Skeletal muscle tissue (tissue), 4 donors: Measurements from ENCODE around the gene PML. TPM values are rescaled to one million over a fixed set of nuclear protein-coding genes. Genes with fewer than 3 reads are reported as not detected.
A peak's percentile ranks its signal among the peaks of the same experiment; 100 is the strongest.

Experiments
- H3K27ac ChIP-seq: one replicate; pipeline ENCODE4 v1.7.0; 2013; ENCODE audit warnings: mild to moderate bottlenecking, low read depth, low read length, inconsistent platforms
- H3K27me3 ChIP-seq, 3 donors: one replicate each; pipeline ENCODE4 v1.7.0; 2013; ENCODE audit warnings: low read length in 3 of 3; ENCODE audit not compliant: control insufficient read depth in 3 of 3, insufficient read depth in 3 of 3
- H3K36me3 ChIP-seq, 3 donors: one replicate each; pipeline ENCODE4 v1.7.0; 2013; ENCODE audit warnings: low read length in 3 of 3; ENCODE audit not compliant: control insufficient read depth in 3 of 3, insufficient read depth in 3 of 3
- H3K4me1 ChIP-seq, 3 donors: one replicate each; pipeline ENCODE4 v1.7.0; 2013; ENCODE audit warnings: low read length in 3 of 3, mild to moderate bottlenecking in 3 of 3; ENCODE audit not compliant: control insufficient read depth in 3 of 3, insufficient read depth in 3 of 3
- H3K4me3 ChIP-seq, 3 donors: one replicate each; pipeline ENCODE4 v1.7.0; 2013; ENCODE audit warnings: low read length in 3 of 3
- H3K9ac ChIP-seq, 3 donors: one replicate each; pipeline ENCODE4 v1.7.0; 2013; ENCODE audit warnings: low read length in 3 of 3, mild to moderate bottlenecking in 3 of 3, moderate library complexity in 2 of 3, low read depth in 1 of 3
- H3K9me3 ChIP-seq, 3 donors: one replicate each; pipeline ENCODE4 v1.7.0; 2013; ENCODE audit warnings: low read length in 3 of 3; ENCODE audit not compliant: control insufficient read depth in 3 of 3
- total RNA-seq: library from RNA; depleted of rRNA; stranded (reverse); fragments of >200 nt; gene quantifications from one replicate; pipeline ENCODE4 v1.2.3, GENCODE V29; 2014
- donor health status: Osteomylitis.

PML gene
- total RNA-seq, 1 donor from 2014 or later, result 14.1 TPM

GRCh38 chr15:74036271-74037170 lies 42.0 kb downstream of the PML start:
- Histone ChIP-seq H3K4me3 (no peak overlapping the region), H3K36me3 (peaks cover 34 to 41% (median 40%) of the 10 kb centered on the region in 3 donors), H3K27me3 (no peaks in the 10 kb centered on the region), H3K4me1 (peaks cover 18 to 23% (median 20%) of the 10 kb centered on the region in 3 donors), H3K9me3 (no peaks in the 10 kb centered on the region), H3K27ac (no peak overlapping the region), H3K9ac (no peak overlapping the region)

GRCh38 chr15:74037171-74038117 lies 42.9 kb downstream of the PML start:
- no peak overlapping the region for H3K4me3 ChIP-seq
- H3K27ac ChIP-seq, result no peak overlapping the region
- H3K9me3 ChIP-seq, result no peaks in the 10 kb centered on the region
- H3K4me1 ChIP-seq, result peaks cover 22 to 29% (median 25%) of the 10 kb centered on the region in 3 donors
- H3K27me3 ChIP-seq, result no peaks in the 10 kb centered on the region
- peaks cover 35 to 46% (median 44%) of the 10 kb centered on the region in 3 donors for H3K36me3 ChIP-seq
- H3K9ac ChIP-seq, result no peak overlapping the region

GRCh38 chr15:74038707-74039655 lies 44.5 kb downstream of the PML start:
- H3K36me3 ChIP-seq, result peaks cover 33 to 44% (median 35%) of the 10 kb centered on the region in 3 donors
- H3K4me3 ChIP-seq, result no peak overlapping the region

GRCh38 chr15:74039656-74040010 lies 45.1 kb downstream of the PML start:
- H3K9ac ChIP-seq, result no peak overlapping the region
- H3K36me3 ChIP-seq, result peaks cover 29 to 43% (median 29%) of the 10 kb centered on the region in 3 donors
- H3K27ac ChIP-seq, result peak overlapping the region; percentile 80
- H3K9me3 ChIP-seq, result no peaks in the 10 kb centered on the region
- H3K4me3 ChIP-seq, result no peak overlapping the region
- no peaks in the 10 kb centered on the region for H3K27me3 ChIP-seq
- peaks cover 27 to 45% (median 44%) of the 10 kb centered on the region in 3 donors for H3K4me1 ChIP-seq

More at GRCh38 chr15:74038707-74039655, 44.5 kb downstream of the PML start:
- Histone ChIP-seq H3K27me3 (no peaks in the 10 kb centered on the region), H3K4me1 (peaks cover 25 to 40% (median 39%) of the 10 kb centered on the region in 3 donors), H3K27ac (peak overlapping the region; percentile 80), H3K9ac (peak overlapping the region in 1 of 3 donors; percentile 4), H3K9me3 (no peaks in the 10 kb centered on the region)

- H3K4me3 ChIP-seq, result no peak overlapping the region
- H3K36me3 ChIP-seq, result peaks cover 23 to 39% (median 28%) of the 10 kb centered on the region in 3 donors
- peak overlapping the region; percentile 80 for H3K27ac ChIP-seq
- H3K4me1 ChIP-seq, result peaks cover 33 to 49% (median 44%) of the 10 kb centered on the region in 3 donors
- H3K9me3 ChIP-seq, result no peaks in the 10 kb centered on the region
- H3K9ac ChIP-seq, result peak overlapping the region in 1 of 3 donors; percentile 59
- no peaks in the 10 kb centered on the region for H3K27me3 ChIP-seq
These were observed 45.8 kb downstream of the PML start for GRCh38 chr15:74040109-74040850.

- H3K36me3 ChIP-seq, result peaks cover 18 to 32% (median 20%) of the 10 kb centered on the region in 3 donors
- H3K27me3 ChIP-seq, result no peaks in the 10 kb centered on the region
- no peaks in the 10 kb centered on the region for H3K9me3 ChIP-seq
- H3K4me3 ChIP-seq, result no peak overlapping the region
- peaks cover 35 to 53% (median 44%) of the 10 kb centered on the region in 3 donors for H3K4me1 ChIP-seq
- H3K9ac ChIP-seq, result peak overlapping the region in 2 of 3 donors; percentile 5 to 23
- peak overlapping the region; percentile 80 for H3K27ac ChIP-seq
These were observed 46.8 kb downstream of the PML start for GRCh38 chr15:74041311-74041756.

- Histone ChIP-seq H3K4me3 (no peak overlapping the region), H3K36me3 (peaks cover 13 to 27% (median 15%) of the 10 kb centered on the region in 3 donors), H3K4me1 (peaks cover 40 to 57% (median 44%) of the 10 kb centered on the region in 3 donors), H3K27ac (peak overlapping the region; percentile 80), H3K9me3 (no peaks in the 10 kb centered on the region), H3K27me3 (no peaks in the 10 kb centered on the region), H3K9ac (no peak overlapping the region)
These were observed 47.4 kb downstream of the PML start for GRCh38 chr15:74041777-74042435.

GRCh38 chr15:74042603-74043424 lies 48.3 kb downstream of the PML start:
- H3K4me1 ChIP-seq, result peaks cover 44 to 60% (median 47%) of the 10 kb centered on the region in 3 donors
- no peak overlapping the region for H3K4me3 ChIP-seq
- peak overlapping the region in 1 of 3 donors; percentile 16 for H3K9ac ChIP-seq
- H3K9me3 ChIP-seq, result no peaks in the 10 kb centered on the region
- peaks cover 6 to 21% (median 13%) of the 10 kb centered on the region in 3 donors for H3K36me3 ChIP-seq
- no peaks in the 10 kb centered on the region for H3K27me3 ChIP-seq
- H3K27ac ChIP-seq, result no peak overlapping the region
